Caco-2 (cell line): ENCODE data around the gene RNF166. TPM values are rescaled to one million over a fixed set of nuclear protein-coding genes. Genes with fewer than 3 reads are reported as not detected.
A peak's percentile ranks its signal among the peaks of the same experiment; 100 is the strongest.

ENCODE experiments used
- BruUV-seq: library from RNA; stranded (reverse); fragments of 400-500 nt; replicated peaks from 2 replicates; lab custom pipeline; 2021; lab: Mats Ljungman, UMichigan
- CTCF ChIA-PET: fragments of 300-600 bp; sonication (Branson Sonifier 250); formaldehyde crosslinking; loops from one replicate; lab custom pipeline; 2022; ENCODE audit warnings: antibody characterized with exemption; lab: Charles Lee
- POLR2A ChIA-PET: fragments of 300-600 bp; sonication (Branson Sonifier 250); formaldehyde crosslinking; loops from one replicate; lab custom pipeline; 2022; ENCODE audit warnings: antibody characterized with exemption; lab: Charles Lee
- DNase-seq, 2 experiments: peaks; one replicate each; pipeline versions ENCODE4 v3.0.0 to v3.0.0-alpha.2; 2020 to 2022
- H3K27me3 ChIP-seq: replicated peaks from 2 replicates; pipeline ENCODE4 v1.6.0; 2011; ENCODE audit warnings: low read length; ENCODE audit not compliant: control insufficient read depth, insufficient read depth
- H3K36me3 ChIP-seq: 2 replicates; pipeline ENCODE4 v1.5.1; 2011; ENCODE audit warnings: low read length; ENCODE audit not compliant: control insufficient read depth, insufficient read depth
- H3K4me1 ChIP-seq: fragments of 250-450 bp; sonication (Bioruptor Pico); 2 replicates; pipeline ENCODE4 v1.5.1; 2020; ENCODE audit warnings: mild to moderate bottlenecking
- H3K4me3 ChIP-seq: 2 replicates; pipeline ENCODE4 v1.5.1; 2011; ENCODE audit warnings: low read depth, mild to moderate bottlenecking, control low read depth, low read length
- H3K9me3 ChIP-seq: fragments of 250-450 bp; sonication (Bioruptor Pico); 2 replicates; pipeline ENCODE4 v1.5.1; 2020; ENCODE audit warnings: mild to moderate bottlenecking, moderate library complexity
- H3K27ac Mint-ChIP-seq: one replicate; pipeline ENCODE4 v1.8.0; 2022; ENCODE audit warnings: mixed read lengths; ENCODE audit not compliant: unreplicated experiment
- H3K27me3 Mint-ChIP-seq: one replicate; pipeline ENCODE4 v1.8.0; 2022; ENCODE audit warnings: mixed read lengths; ENCODE audit not compliant: insufficient read depth, unreplicated experiment
- H3K36me3 Mint-ChIP-seq: one replicate; pipeline ENCODE4 v1.8.0; 2022; ENCODE audit warnings: mild to moderate bottlenecking, mixed read lengths; ENCODE audit not compliant: insufficient read depth, unreplicated experiment
- H3K4me1 Mint-ChIP-seq: one replicate; pipeline ENCODE4 v1.8.0; 2022; ENCODE audit warnings: low read depth, mixed read lengths; ENCODE audit not compliant: unreplicated experiment
- H3K4me3 Mint-ChIP-seq: one replicate; pipeline ENCODE4 v1.8.0; 2022; ENCODE audit warnings: mild to moderate bottlenecking, moderate library complexity, mixed read lengths; ENCODE audit not compliant: unreplicated experiment
- H3K9me3 Mint-ChIP-seq: one replicate; pipeline ENCODE4 v1.8.0; 2022; ENCODE audit warnings: mixed read lengths; ENCODE audit not compliant: unreplicated experiment
- intact Hi-C: fragments of 100-400 bp; cut with micrococcal nuclease; formaldehyde crosslinking; loops from one replicate; pipeline ENCODE4 v1.10.0; 2022; ENCODE audit not compliant: unreplicated experiment
- total RNA-seq: library from RNA; stranded (reverse); gene quantifications from 2 replicates; pipeline ENCODE4 v1.2.3, GENCODE V29; 2022
- TF ChIP-seq, protein P1 (sequence below), 2 experiments: fragments of 200-600 bp in 1 of 2; IDR thresholded peaks; 1 replicate in 1 of 2; 2 replicates in 1 of 2; pipeline versions ENCODE4 v1.5.1 to v1.8.0; 2011 to 2022; ENCODE audit warnings: antibody characterized with exemption in 1 of 2, control low read depth in 1 of 2, inconsistent platforms in 1 of 2, low read depth in 1 of 2, low read length in 1 of 2, mild to moderate bottlenecking in 1 of 2, moderate library complexity in 1 of 2; ENCODE audit not compliant: insufficient read depth in 1 of 2, severe bottlenecking in 1 of 2, unreplicated experiment in 1 of 2

The RNF166 gene
- total RNA-seq, 1 experiment from 2014 or later: 37.3 TPM

DNA sequence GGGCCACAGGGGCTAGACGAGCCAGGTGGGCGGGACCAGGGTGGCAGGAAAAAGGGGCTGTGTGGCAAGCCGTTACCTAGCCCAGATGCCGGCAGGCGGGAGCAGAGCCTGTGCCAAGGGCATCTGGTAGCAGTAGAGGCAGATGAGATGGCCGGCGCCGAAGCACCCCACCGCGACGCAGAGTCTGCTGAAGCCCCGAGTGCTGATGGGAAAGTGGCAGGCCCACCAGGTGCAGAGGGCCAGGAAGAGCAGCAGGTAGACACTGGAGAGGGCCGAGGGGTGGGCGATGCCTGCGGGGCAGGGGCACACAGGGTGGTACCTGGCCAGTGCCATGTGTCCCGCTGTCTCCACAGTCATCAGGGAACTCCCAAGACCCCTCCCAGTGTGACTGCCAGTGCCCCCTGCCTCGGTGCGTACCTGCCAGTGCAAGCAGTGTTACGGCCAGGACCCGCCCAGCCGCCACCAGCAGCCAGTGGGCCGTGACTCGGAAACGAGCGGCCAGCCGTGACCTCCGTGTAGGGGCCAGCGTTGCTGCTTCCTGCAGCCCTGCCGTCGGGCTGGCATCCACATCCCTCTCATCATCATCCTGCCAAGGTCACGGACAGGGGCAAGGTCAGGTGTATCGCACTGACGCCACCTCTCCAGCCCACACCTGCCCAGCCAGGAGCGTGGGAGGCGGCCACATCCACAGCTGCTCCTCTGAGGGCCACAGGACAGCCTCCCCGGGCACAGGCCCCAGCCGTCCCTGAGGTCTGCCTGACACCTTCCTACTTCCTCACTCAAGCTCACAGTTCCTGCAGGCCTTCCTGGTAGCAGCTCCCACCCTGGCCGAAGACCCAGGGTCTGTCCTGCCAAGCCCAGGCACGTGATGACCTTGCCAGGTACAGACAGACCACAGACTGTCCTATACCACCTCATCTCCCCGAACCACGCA is 32.2 kb upstream of the RNF166 start:
- intact Hi-C loops: no loop called here
- ChIA-PET CTCF (interaction anchor here (0.9 to 2.1 kb wide), 9 partner anchors 25 to 429 kb away, joined by 3 to 51 read pairs (median 12); partner anchors contain the start of gene PIEZO1), POLR2A (no interaction called here)
- TF ChIP-seq, protein P1, sequence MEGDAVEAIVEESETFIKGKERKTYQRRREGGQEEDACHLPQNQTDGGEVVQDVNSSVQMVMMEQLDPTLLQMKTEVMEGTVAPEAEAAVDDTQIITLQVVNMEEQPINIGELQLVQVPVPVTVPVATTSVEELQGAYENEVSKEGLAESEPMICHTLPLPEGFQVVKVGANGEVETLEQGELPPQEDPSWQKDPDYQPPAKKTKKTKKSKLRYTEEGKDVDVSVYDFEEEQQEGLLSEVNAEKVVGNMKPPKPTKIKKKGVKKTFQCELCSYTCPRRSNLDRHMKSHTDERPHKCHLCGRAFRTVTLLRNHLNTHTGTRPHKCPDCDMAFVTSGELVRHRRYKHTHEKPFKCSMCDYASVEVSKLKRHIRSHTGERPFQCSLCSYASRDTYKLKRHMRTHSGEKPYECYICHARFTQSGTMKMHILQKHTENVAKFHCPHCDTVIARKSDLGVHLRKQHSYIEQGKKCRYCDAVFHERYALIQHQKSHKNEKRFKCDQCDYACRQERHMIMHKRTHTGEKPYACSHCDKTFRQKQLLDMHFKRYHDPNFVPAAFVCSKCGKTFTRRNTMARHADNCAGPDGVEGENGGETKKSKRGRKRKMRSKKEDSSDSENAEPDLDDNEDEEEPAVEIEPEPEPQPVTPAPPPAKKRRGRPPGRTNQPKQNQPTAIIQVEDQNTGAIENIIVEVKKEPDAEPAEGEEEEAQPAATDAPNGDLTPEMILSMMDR (IDR thresholded peaks at IDR 0.05; ENCODE audit: insufficient read depth in 1 of 2, low read depth in 1 of 2, low read length in 1 of 2, severe bottlenecking in 1 of 2, unreplicated experiment in 1 of 2): no peak
- Mint-ChIP-seq H3K4me3 (no peak overlapping the region), H3K4me1 (no peaks in the 10 kb centered on the region), H3K27ac (peak overlapping the region; percentile 18), H3K9me3 (no peaks in the 10 kb centered on the region), H3K36me3 (peaks cover 43% of the 10 kb centered on the region), H3K27me3 (no peaks in the 10 kb centered on the region)
- H3K4me1 ChIP-seq: no peaks in the 10 kb centered on the region
- no peaks in the 10 kb centered on the region for H3K27me3 ChIP-seq
- H3K36me3 ChIP-seq: peaks cover 3% of the 10 kb centered on the region
- H3K4me3 ChIP-seq: no peak overlapping the region
- DNase-seq: no peak
- no peaks in the 10 kb centered on the region for H3K9me3 ChIP-seq
- BruUV-seq: no TSS peak

DNA sequence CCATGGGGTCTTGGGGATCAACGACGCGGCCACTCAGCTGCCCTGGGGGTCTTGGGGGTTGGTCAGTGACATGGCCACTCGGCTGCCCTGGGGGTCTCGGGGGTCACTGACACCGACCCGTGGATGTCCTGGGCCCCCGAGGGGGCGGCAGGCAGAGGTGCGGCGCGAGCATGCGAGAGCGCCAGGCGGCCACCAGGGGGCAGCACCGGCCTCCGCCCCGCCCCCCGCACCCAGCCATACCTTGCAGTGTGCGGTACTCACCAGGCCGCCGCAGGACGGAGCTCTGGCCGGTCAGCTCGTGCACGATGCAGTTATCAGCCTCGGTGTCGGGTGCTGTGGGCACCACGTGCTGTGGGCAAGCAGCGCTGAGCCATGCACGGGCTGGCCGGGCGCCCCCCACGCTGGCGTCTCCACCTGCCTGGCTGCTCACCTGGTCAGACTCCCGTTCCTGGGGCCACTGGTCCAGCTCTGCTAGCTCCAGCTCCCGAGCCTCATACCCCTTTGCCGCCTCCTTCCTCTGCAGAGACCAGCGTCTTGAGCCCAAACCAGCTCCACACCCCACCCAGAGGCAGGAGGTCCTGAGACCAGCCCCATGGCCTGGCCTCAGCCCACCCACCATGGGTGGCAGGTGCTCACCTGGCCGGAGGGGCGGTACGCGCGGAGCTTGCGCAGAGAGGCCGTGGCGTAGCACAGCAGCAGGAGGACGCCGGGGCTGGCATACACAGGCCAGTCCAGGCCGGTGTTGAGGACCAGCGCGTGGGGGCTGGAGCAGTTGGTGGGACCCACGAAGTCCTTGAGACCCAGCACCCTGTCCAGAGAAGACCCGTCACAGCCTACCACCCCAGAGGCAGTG is 31.3 kb upstream of the RNF166 start:
- peak; percentile 75 to 82 for DNase-seq
- Mint-ChIP-seq H3K4me1 (no peaks in the 10 kb centered on the region), H3K36me3 (peaks cover 40% of the 10 kb centered on the region), H3K27me3 (no peaks in the 10 kb centered on the region), H3K27ac (no peak overlapping the region), H3K4me3 (no peak overlapping the region), H3K9me3 (no peaks in the 10 kb centered on the region)
- intact Hi-C loops: loop anchor here (1.0 kb wide), 1 partner anchor 48 kb away; the partner anchor contains the start of gene PIEZO1
- Histone ChIP-seq H3K36me3 (peaks cover 3% of the 10 kb centered on the region), H3K4me3 (no peak overlapping the region), H3K9me3 (no peaks in the 10 kb centered on the region), H3K4me1 (no peaks in the 10 kb centered on the region), H3K27me3 (no peaks in the 10 kb centered on the region)
- CTCF ChIA-PET: interaction anchor here (0.5 to 2.2 kb wide), 50 partner anchors 9 to 1355 kb away, joined by 3 to 51 read pairs (median 5); partner anchors contain the start of genes APRT, CBFA2T3, CDH15 and CTU2
- TF ChIP-seq, protein P1 (IDR thresholded peaks at IDR 0.05; ENCODE audit: insufficient read depth in 1 of 2, low read depth in 1 of 2, low read length in 1 of 2, severe bottlenecking in 1 of 2, unreplicated experiment in 1 of 2): peak; percentile 93 to 97
- TSS peak; percentile 26 for BruUV-seq
- POLR2A ChIA-PET: interaction anchor here (0.5 to 1.0 kb wide), 4 partner anchors 36 to 74 kb away, joined by 3 to 12 read pairs (median 8); partner anchors contain the start of genes APRT and PIEZO1

DNA sequence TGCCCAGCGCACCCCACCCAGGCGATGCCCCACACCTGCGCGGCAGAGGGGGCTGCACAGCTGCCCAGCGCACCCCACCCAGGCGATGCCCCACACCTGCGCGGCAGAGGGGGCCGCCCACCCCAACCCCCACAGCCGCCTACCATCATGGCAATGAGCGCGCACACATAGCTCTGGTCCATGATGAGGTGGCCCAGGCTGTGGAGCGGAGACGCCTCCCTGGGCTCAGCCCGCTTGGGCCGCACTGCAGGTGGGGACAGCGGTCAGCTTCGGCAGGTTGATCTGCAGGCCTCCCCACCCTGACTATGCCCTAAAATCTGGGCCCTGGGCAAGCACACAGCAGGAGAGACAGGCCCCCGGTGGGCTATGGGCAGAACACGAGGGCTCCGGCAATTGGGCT is 30.3 kb upstream of the RNF166 start:
- Mint-ChIP-seq H3K9me3 (no peaks in the 10 kb centered on the region), H3K4me3 (no peak overlapping the region), H3K4me1 (no peaks in the 10 kb centered on the region), H3K27me3 (no peaks in the 10 kb centered on the region), H3K27ac (no peak overlapping the region), H3K36me3 (peaks cover 43% of the 10 kb centered on the region)
- TF ChIP-seq, protein P1 (IDR thresholded peaks at IDR 0.05; ENCODE audit: insufficient read depth in 1 of 2, low read depth in 1 of 2, low read length in 1 of 2, severe bottlenecking in 1 of 2, unreplicated experiment in 1 of 2): no peak
- H3K36me3 ChIP-seq: peaks cover 3% of the 10 kb centered on the region
- H3K27me3 ChIP-seq: no peaks in the 10 kb centered on the region
- ChIA-PET CTCF (interaction anchor here (1.0 to 2.2 kb wide), 8 partner anchors 11 to 431 kb away, joined by 3 to 30 read pairs (median 19); partner anchors contain the start of genes APRT, GALNS and TRAPPC2L), POLR2A (no interaction called here)
- intact Hi-C loops: no loop called here
- no peak overlapping the region for H3K4me3 ChIP-seq
- DNase-seq: no peak
- H3K4me1 ChIP-seq: no peaks in the 10 kb centered on the region
- no TSS peak for BruUV-seq
- H3K9me3 ChIP-seq: no peaks in the 10 kb centered on the region
